HEK293 (cell line): Measurements from ENCODE around the gene SLC8A2.

Source experiments
- CTCF ChIA-PET: fragments of 350-600 bp; formaldehyde crosslinking; extraction: SDS; loops from one replicate; lab custom pipeline; 2021; ENCODE audit warnings: antibody characterized with exemption; lab: Yijun Ruan, JAX
- POLR2A ChIA-PET: fragments of 300-600 bp; formaldehyde crosslinking; extraction: SDS; loops from one replicate; lab custom pipeline; 2020; ENCODE audit warnings: antibody characterized with exemption, inconsistent platforms; lab: Yijun Ruan, JAX
- H3K27ac ChIP-seq: fragments of 200-500 bp; sonication (Bioruptor generic); 2 replicates; pipeline ENCODE4 v1.5.1; 2014; ENCODE audit warnings: low read depth, low read length, control low read depth, inconsistent platforms; ENCODE audit errors: extremely low read depth
- H3K36me3 ChIP-seq, 2 experiments: fragments of 200-500 bp in 1 of 2; sonication (Bioruptor generic) in 1 of 2; 1 replicate in 1 of 2; 2 replicates in 1 of 2; pipeline ENCODE4 v1.5.1; 2014 to 2017; ENCODE audit warnings: inconsistent platforms in 2 of 2, low read length in 2 of 2; ENCODE audit not compliant: control insufficient read depth in 2 of 2, insufficient read depth in 1 of 2
- H3K4me1 ChIP-seq: fragments of 200-500 bp; sonication (Bioruptor generic); 2 replicates; pipeline ENCODE4 v1.5.1; 2014; ENCODE audit warnings: mild to moderate bottlenecking, low read length, inconsistent platforms; ENCODE audit not compliant: control insufficient read depth, insufficient read depth
- H3K4me3 ChIP-seq: 2 replicates; pipeline ENCODE4 v1.5.1; 2011; ENCODE audit warnings: low read depth, mild to moderate bottlenecking, control low read depth, low read length, moderate library complexity
- H3K9me3 ChIP-seq: fragments of 200-500 bp; sonication (Bioruptor generic); 2 replicates; pipeline ENCODE4 v1.5.1; 2014; ENCODE audit warnings: low read depth, low read length, inconsistent platforms; ENCODE audit not compliant: control insufficient read depth, insufficient read depth
- CTCF ChIP-seq: fragments of 450-650 bp; formaldehyde crosslinking; IDR thresholded peaks from 2 replicates; pipeline ENCODE4 v1.5.1; 2016; ENCODE audit warnings: missing biosample characterization, missing genetic modification characterization
- EGR2 ChIP-seq: fragments of 450-650 bp; formaldehyde crosslinking; IDR thresholded peaks from 2 replicates; pipeline ENCODE4 v1.5.1; 2016; ENCODE audit warnings: low read depth, missing biosample characterization, missing genetic modification characterization
- KLF10 ChIP-seq: fragments of 450-650 bp; IDR thresholded peaks from 2 replicates; pipeline ENCODE4 v1.5.1; 2018; ENCODE audit warnings: missing biosample characterization, mild to moderate bottlenecking, missing genetic modification characterization
- RBAK ChIP-seq: fragments of 450-650 bp; formaldehyde crosslinking; IDR thresholded peaks from 2 replicates; pipeline ENCODE4 v1.5.1; 2016; ENCODE audit warnings: missing biosample characterization, missing genetic modification characterization
- REST ChIP-seq: fragments of 450-650 bp; formaldehyde crosslinking; IDR thresholded peaks from 2 replicates; pipeline ENCODE4 v1.5.1; 2016; ENCODE audit warnings: missing biosample characterization, missing genetic modification characterization
- SP7 ChIP-seq: fragments of 450-650 bp; formaldehyde crosslinking; IDR thresholded peaks from 2 replicates; pipeline ENCODE4 v1.5.1; 2016; ENCODE audit warnings: missing biosample characterization, missing genetic modification characterization
- ZBTB6 ChIP-seq: fragments of 450-650 bp; formaldehyde crosslinking; IDR thresholded peaks from 2 replicates; pipeline ENCODE4 v1.5.1; 2017; ENCODE audit warnings: missing biosample characterization, missing genetic modification characterization
- ZFHX2 ChIP-seq: fragments of 450-650 bp; formaldehyde crosslinking; conservative IDR thresholded peaks from 2 replicates; pipeline ENCODE4 v1.5.1; 2016; ENCODE audit warnings: missing biosample characterization, missing genetic modification characterization
- ZNF175 ChIP-seq: fragments of 450-650 bp; formaldehyde crosslinking; IDR thresholded peaks from 2 replicates; pipeline ENCODE4 v1.5.1; 2016; ENCODE audit warnings: missing biosample characterization, missing genetic modification characterization
- ZNF19 ChIP-seq: fragments of 450-650 bp; formaldehyde crosslinking; IDR thresholded peaks from 2 replicates; pipeline ENCODE4; 2016; ENCODE audit warnings: missing biosample characterization, missing genetic modification characterization, low read depth
- ZNF391 ChIP-seq: fragments of 450-650 bp; formaldehyde crosslinking; IDR thresholded peaks from 2 replicates; pipeline ENCODE4 v1.5.1; 2016; ENCODE audit warnings: low read depth, missing biosample characterization, missing genetic modification characterization, borderline replicate concordance
- ZNF501 ChIP-seq: fragments of 450-650 bp; formaldehyde crosslinking; IDR thresholded peaks from 2 replicates; pipeline ENCODE4 v1.5.1; 2016; ENCODE audit warnings: missing biosample characterization, missing genetic modification characterization
- ZNF660 ChIP-seq: fragments of 450-650 bp; IDR thresholded peaks from 2 replicates; pipeline ENCODE4 v1.5.1; 2018; ENCODE audit warnings: missing biosample characterization, mild to moderate bottlenecking, missing genetic modification characterization
- ZSCAN30 ChIP-seq: fragments of 450-650 bp; IDR thresholded peaks from 2 replicates; pipeline ENCODE4 v1.5.1; 2018; ENCODE audit warnings: missing biosample characterization, mild to moderate bottlenecking, missing genetic modification characterization, moderate library complexity
- TF ChIP-seq, protein P1 (sequence below): fragments of 450-650 bp; IDR thresholded peaks from 2 replicates; pipeline ENCODE4 v1.5.1; 2018; ENCODE audit warnings: missing biosample characterization, missing genetic modification characterization

Gene SLC8A2

DNA sequence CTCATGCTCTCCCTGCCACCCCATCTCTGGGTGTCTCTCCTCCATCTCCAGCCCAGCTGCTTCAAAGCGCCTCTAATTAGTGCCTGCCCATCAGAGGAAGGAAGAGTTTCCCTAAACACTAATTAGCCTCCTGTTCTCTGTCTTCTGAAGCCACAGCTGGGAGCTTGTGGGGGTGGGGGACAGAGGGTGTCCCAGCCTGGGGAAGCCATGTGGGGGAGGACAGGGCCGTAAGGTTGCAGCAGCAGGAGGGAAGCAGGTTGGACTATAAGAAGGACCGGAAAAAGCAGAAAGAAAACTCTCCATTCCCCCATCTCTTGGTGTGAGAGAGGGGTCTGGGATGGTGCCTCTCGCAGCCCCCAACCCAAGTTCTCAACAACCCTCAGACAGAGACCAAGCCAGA lies 26.2 kb downstream of the SLC8A2 start:
- Histone ChIP-seq H3K4me1 (peaks cover 4% of the 10 kb centered on the region; the same call in 1 of the 2 replicates), H3K4me3 (no peak overlapping the region)
- CTCF ChIA-PET = interaction anchor here (0.6 to 1.3 kb wide), 7 partner anchors 9 to 1048 kb away, joined by 3 to 6 read pairs (median 3); partner anchors contain the start of gene KPTN

GRCh38 chr19:47444388-47444821 lies 27.3 kb downstream of the SLC8A2 start:
- Histone ChIP-seq H3K4me1 (peaks cover 4% of the 10 kb centered on the region; the same call in 1 of the 2 replicates), H3K9me3 (no peaks in the 10 kb centered on the region), H3K36me3 (no peaks in the 10 kb centered on the region), H3K4me3 (no peak overlapping the region), H3K27ac (no peak overlapping the region)
- peak; percentile 97 for TF ChIP-seq REST (tag by site-specific recombination)
- peak; percentile 89 for TF ChIP-seq EGR2 (tag by site-specific recombination)
- no peak for TF ChIP-seq ZBTB6 (tag by site-specific recombination)
- TF ChIP-seq RBAK = peak; percentile 44; the same call in 1 of the 2 replicates
- no peak for TF ChIP-seq ZNF19 (tag by site-specific recombination)
- no peak for TF ChIP-seq ZNF660 (tag by site-specific recombination)
- TF ChIP-seq, protein P1, sequence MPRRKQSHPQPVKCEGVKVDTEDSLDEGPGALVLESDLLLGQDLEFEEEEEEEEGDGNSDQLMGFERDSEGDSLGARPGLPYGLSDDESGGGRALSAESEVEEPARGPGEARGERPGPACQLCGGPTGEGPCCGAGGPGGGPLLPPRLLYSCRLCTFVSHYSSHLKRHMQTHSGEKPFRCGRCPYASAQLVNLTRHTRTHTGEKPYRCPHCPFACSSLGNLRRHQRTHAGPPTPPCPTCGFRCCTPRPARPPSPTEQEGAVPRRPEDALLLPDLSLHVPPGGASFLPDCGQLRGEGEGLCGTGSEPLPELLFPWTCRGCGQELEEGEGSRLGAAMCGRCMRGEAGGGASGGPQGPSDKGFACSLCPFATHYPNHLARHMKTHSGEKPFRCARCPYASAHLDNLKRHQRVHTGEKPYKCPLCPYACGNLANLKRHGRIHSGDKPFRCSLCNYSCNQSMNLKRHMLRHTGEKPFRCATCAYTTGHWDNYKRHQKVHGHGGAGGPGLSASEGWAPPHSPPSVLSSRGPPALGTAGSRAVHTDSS (tag by site-specific recombination) = no peak
- TF ChIP-seq ZSCAN30 (tag by site-specific recombination) = no peak
- TF ChIP-seq ZFHX2 = peak; percentile 93
- CTCF ChIA-PET = interaction anchor here (0.6 to 1.9 kb wide), 5 partner anchors 11 to 255 kb away, joined by 3 to 5 read pairs (median 4); partner anchors contain the start of genes DHX34 and KPTN
- POLR2A ChIA-PET = no interaction called here

More for the DNA sequence above, 26.2 kb downstream of the SLC8A2 start:
- POLR2A ChIA-PET = interaction anchor here (0.9 to 1.0 kb wide), 3 partner anchors 17 to 97 kb away, joined by 3 read pairs; partner anchors contain the start of genes DHX34 and KPTN
- Histone ChIP-seq H3K27ac (no peak overlapping the region), H3K36me3 (no peaks in the 10 kb centered on the region), H3K9me3 (no peaks in the 10 kb centered on the region)
- TF ChIP-seq CTCF (tag by site-specific recombination) = no peak
- 0 out of 2 replicates have a peak, but pooled peaks have one; percentile 40 for TF ChIP-seq ZNF501 (tag by site-specific recombination)
- no peak for TF ChIP-seq KLF10 (tag by site-specific recombination)
- TF ChIP-seq ZNF175 = no peak
- TF ChIP-seq ZNF391 (tag by site-specific recombination) = no peak
- peak; percentile 53 for TF ChIP-seq SP7 (tag by site-specific recombination)
